Activated T-cell treated with anti-CD3 and anti-CD28 coated beads, Interleukin-2, amount 50 U/mL, for 1 hour (primary cell): ENCODE measurements around the gene LRMDA.

ENCODE experiments used
- DNase-seq: peaks from one replicate; pipeline ENCODE4 v3.0.0-alpha.2; 2020

The LRMDA gene

GRCh38 chr10:75544386-75544785, 113.0 kb downstream of the LRMDA start:
- no peak for DNase-seq

GRCh38 chr10:75544993-75545706, 113.7 kb downstream of the LRMDA start:
- no peak for DNase-seq

GRCh38 chr10:75546004-75546403, 114.6 kb downstream of the LRMDA start:
- DNase-seq, result no peak

GRCh38 chr10:75547391-75548298, 116.2 kb downstream of the LRMDA start:
- DNase-seq, result no peak

- DNase-seq, result no peak
These were observed 116.9 kb downstream of the LRMDA start for GRCh38 chr10:75548356-75548755.

GRCh38 chr10:75550191-75550590, 118.8 kb downstream of the LRMDA start:
- DNase-seq, result no peak

GRCh38 chr10:75552171-75552570, 120.7 kb downstream of the LRMDA start:
- no peak for DNase-seq

GRCh38 chr10:75553550-75553949, 122.1 kb downstream of the LRMDA start:
- DNase-seq, result no peak

GRCh38 chr10:75555323-75555722, 123.9 kb downstream of the LRMDA start:
- no peak for DNase-seq

GRCh38 chr10:75556320-75556719, 124.9 kb downstream of the LRMDA start:
- DNase-seq, result no peak

GRCh38 chr10:75565286-75566251, 134.1 kb downstream of the LRMDA start:
- DNase-seq, result no peak

- DNase-seq, result no peak
These were observed 137.2 kb downstream of the LRMDA start for GRCh38 chr10:75568450-75569130.

GRCh38 chr10:75569506-75569905, 138.1 kb downstream of the LRMDA start:
- no peak for DNase-seq

GRCh38 chr10:75572478-75572877, 141.1 kb downstream of the LRMDA start:
- no peak for DNase-seq

GRCh38 chr10:75575940-75576339, 144.5 kb downstream of the LRMDA start:
- no peak for DNase-seq

- no peak for DNase-seq
These were observed 150.7 kb downstream of the LRMDA start for GRCh38 chr10:75582102-75582501.

GRCh38 chr10:75585294-75585693, 153.9 kb downstream of the LRMDA start:
- DNase-seq, result no peak

- DNase-seq, result no peak
These were observed 155.4 kb downstream of the LRMDA start for GRCh38 chr10:75586814-75587213.

GRCh38 chr10:75588031-75588430, 156.6 kb downstream of the LRMDA start:
- no peak for DNase-seq

- DNase-seq, result no peak
These were observed 158.7 kb downstream of the LRMDA start for GRCh38 chr10:75589895-75590654.

GRCh38 chr10:75592151-75592787, 160.8 kb downstream of the LRMDA start:
- DNase-seq, result no peak
